ENCODE data around the gene MTHFD1L. TPM values are rescaled to one million over a fixed set of nuclear protein-coding genes. Genes with fewer than 3 reads are reported as not detected.

Gene MTHFD1L
- total RNA-seq, 2 donors from 2014 or later = 13.0 to 19.1 TPM

DNA sequence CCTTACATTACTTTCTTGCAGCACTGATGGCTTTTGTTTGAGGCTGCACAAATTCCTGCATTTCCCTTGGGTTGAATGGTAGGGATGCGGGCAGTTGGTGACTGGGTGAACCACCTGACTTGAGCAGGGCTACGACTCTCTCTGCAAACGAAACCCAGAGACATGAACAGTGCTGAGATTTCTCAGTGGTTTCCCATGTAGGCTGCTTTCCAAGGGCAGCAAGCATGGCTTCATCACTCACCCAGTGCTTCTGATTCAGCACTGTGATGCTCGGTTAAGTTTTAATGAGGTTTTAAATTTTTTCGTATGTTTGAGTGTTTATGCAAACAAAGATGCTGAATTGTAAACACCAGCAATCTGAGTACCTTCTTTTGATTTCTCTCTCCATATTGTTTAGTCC is 127.2 kb downstream of the MTHFD1L start:
- no peaks in the 10 kb centered on the region for H3K4me1 ChIP-seq
- H3K4me3 ChIP-seq = no peak overlapping the region
- H3K27ac ChIP-seq = no peak overlapping the region
- no peak for DNase-seq
- intact Hi-C loops (cut with DNase I) = no loop called here
- H3K27me3 ChIP-seq = no peaks in the 10 kb centered on the region
- 76 to 77% methylated on average over 5 of the region's 5 CpGs for WGBS, 2 donors
- TF ChIP-seq, protein P1, sequence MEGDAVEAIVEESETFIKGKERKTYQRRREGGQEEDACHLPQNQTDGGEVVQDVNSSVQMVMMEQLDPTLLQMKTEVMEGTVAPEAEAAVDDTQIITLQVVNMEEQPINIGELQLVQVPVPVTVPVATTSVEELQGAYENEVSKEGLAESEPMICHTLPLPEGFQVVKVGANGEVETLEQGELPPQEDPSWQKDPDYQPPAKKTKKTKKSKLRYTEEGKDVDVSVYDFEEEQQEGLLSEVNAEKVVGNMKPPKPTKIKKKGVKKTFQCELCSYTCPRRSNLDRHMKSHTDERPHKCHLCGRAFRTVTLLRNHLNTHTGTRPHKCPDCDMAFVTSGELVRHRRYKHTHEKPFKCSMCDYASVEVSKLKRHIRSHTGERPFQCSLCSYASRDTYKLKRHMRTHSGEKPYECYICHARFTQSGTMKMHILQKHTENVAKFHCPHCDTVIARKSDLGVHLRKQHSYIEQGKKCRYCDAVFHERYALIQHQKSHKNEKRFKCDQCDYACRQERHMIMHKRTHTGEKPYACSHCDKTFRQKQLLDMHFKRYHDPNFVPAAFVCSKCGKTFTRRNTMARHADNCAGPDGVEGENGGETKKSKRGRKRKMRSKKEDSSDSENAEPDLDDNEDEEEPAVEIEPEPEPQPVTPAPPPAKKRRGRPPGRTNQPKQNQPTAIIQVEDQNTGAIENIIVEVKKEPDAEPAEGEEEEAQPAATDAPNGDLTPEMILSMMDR (IDR thresholded peaks at IDR 0.05) = no peak
- TF ChIP-seq POLR2A (IDR thresholded peaks at IDR 0.05) = no peak
- H3K9me3 ChIP-seq = no peaks in the 10 kb centered on the region
- ATAC-seq = no peak
- no peaks in the 10 kb centered on the region for H3K36me3 ChIP-seq (replicated peaks in 1 of 2; ENCODE audit: insufficient read depth in 1 of 2, low read depth in 2 of 2)

DNA sequence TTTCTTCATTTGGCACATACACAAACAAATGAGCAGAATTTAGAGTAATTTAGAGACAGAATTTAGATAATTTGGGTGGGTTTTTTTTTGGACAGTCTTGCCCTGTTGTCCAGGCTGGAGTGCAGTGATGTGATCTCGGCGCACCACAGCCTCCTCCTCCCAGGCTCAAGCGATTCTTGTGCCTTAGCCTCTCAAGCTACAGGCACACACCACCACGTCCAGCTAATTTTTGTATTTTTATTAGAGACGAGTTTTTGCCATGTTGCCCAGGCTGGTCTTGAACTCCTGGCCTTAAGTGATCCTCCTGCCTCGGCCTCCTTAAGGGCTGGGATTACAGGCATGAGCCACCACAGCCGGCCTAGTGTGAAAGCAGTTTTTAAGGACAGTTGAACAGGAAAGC is 127.8 kb downstream of the MTHFD1L start:
- Histone ChIP-seq H3K4me1 (no peaks in the 10 kb centered on the region), H3K27ac (no peak overlapping the region), H3K9me3 (no peaks in the 10 kb centered on the region), H3K36me3 (replicated peaks in 1 of 2; ENCODE audit: insufficient read depth in 1 of 2, low read depth in 2 of 2) (no peaks in the 10 kb centered on the region), H3K4me3 (no peak overlapping the region), H3K27me3 (no peaks in the 10 kb centered on the region)
- 88 to 98% methylated on average over 7 of the region's 7 CpGs for WGBS, 2 donors
- ATAC-seq = no peak
- DNase-seq = no peak
- intact Hi-C loops (cut with DNase I) = no loop called here
- TF ChIP-seq, protein P1 (IDR thresholded peaks at IDR 0.05) = no peak
- no peak for TF ChIP-seq POLR2A (IDR thresholded peaks at IDR 0.05)

DNA sequence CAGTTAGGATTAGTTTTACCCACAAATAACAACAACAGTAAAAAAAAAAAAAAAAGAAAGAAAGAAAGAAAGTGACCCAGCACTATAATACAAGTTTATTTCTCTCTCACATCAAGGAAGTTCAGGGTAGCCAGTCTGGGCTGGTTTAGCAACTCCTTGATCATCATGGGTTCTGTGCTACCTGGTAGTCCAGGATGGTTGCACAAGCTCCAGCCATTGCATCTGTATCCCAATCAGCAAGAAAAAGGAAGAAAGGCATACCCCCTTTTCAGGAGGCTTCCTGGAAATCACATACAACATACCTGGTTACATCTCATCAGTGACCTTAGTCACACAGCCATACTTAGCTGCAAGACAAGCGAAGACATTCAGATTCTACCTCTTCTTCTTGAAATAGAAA is 128.5 kb downstream of the MTHFD1L start:
- DNase-seq (no peak), ATAC-seq (no peak)
- no peak for TF ChIP-seq POLR2A (IDR thresholded peaks at IDR 0.05)
- TF ChIP-seq, protein P1 (IDR thresholded peaks at IDR 0.05) = no peak
- intact Hi-C loops (cut with DNase I) = no loop called here
- Histone ChIP-seq H3K4me3 (no peak overlapping the region), H3K27me3 (no peaks in the 10 kb centered on the region), H3K4me1 (no peaks in the 10 kb centered on the region), H3K36me3 (replicated peaks in 1 of 2; ENCODE audit: insufficient read depth in 1 of 2, low read depth in 2 of 2) (no peaks in the 10 kb centered on the region), H3K27ac (no peak overlapping the region), H3K9me3 (no peaks in the 10 kb centered on the region)
- WGBS, 2 donors = 93 to 100% methylated on average over 1 of the region's 1 CpG

DNA sequence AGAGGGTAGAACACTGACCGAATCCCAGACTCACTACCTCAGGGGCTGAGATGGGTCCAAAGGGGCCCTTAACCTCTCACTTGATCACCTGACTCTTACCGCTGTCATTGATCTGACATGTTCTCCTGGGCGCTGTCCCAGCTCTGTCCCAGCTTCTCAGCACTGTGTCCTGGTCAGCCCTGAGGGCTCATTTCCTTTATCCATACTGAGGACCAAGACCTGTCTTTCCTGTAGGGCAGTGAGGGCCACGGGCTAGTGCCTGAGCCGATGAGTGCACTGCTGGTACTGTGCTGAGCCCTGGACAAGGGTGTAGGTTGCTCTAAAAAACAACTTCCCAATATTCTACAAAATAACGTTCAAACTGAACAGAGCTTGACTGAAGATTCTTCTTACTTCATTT is 131.5 kb downstream of the MTHFD1L start:
- 89 to 93% methylated on average over 6 of the region's 6 CpGs for WGBS, 2 donors
- ATAC-seq = no peak
- Histone ChIP-seq H3K36me3 (replicated peaks in 1 of 2; ENCODE audit: insufficient read depth in 1 of 2, low read depth in 2 of 2) (no peaks in the 10 kb centered on the region), H3K9me3 (no peaks in the 10 kb centered on the region), H3K27me3 (no peaks in the 10 kb centered on the region), H3K4me1 (no peaks in the 10 kb centered on the region), H3K4me3 (no peak overlapping the region), H3K27ac (no peak overlapping the region)
- intact Hi-C loops (cut with DNase I) = no loop called here
- TF ChIP-seq, protein P1 (IDR thresholded peaks at IDR 0.05) = no peak
- TF ChIP-seq POLR2A (IDR thresholded peaks at IDR 0.05) = no peak
- no peak for DNase-seq

DNA sequence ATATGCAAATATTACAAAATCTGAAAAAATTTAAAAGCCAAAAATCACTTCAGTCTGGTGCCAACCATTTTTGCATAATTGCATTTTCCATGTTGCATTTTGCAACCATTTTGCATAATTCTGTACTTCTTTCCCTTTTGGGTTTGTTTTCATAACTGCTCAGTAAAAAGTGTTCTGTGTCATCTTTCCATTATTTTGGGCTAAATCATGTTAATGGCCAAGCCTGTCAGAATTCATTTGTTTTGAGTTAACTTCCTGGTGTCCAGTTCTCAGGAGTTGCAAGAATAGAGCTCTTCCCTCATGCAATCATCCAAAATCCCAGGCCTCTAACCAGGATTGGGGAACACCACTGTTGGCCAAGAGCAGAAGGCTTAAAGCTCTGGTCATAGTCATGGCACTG is 133.6 kb downstream of the MTHFD1L start:
- Histone ChIP-seq H3K27ac (no peak overlapping the region), H3K4me1 (peaks cover 2% of the 10 kb centered on the region), H3K4me3 (no peak overlapping the region), H3K27me3 (no peaks in the 10 kb centered on the region), H3K9me3 (no peaks in the 10 kb centered on the region), H3K36me3 (replicated peaks in 1 of 2; ENCODE audit: insufficient read depth in 1 of 2, low read depth in 2 of 2) (no peaks in the 10 kb centered on the region)
- ATAC-seq = no peak
- no peak for DNase-seq
- intact Hi-C loops (cut with DNase I) = no loop called here
- TF ChIP-seq, protein P1 (IDR thresholded peaks at IDR 0.05) = no peak
- no peak for TF ChIP-seq POLR2A (IDR thresholded peaks at IDR 0.05)

Measured in body of pancreas (tissue), 4 donors.